ENCODE measurements around the gene ZNF33A. TPM values are rescaled to one million over a fixed set of nuclear protein-coding genes. Genes with fewer than 3 reads are reported as not detected.
"Not testable (repeated sequence)": the region's sequence is repeated elsewhere in the genome, so short reads cannot be mapped to it uniquely, and the experiment has no call there.

Gene ZNF33A
- total RNA-seq (2014; rRNA removed; shearing (Covaris generic)) = 6.4 and 6.7 TPM in 2 replicates

- DNase-seq (ENCODE audit: low read depth) = peak; percentile 84
Observed at GRCh38 chr10:38010119-38010903, at the start of gene ZNF33A. TSS of gene ZNF33A (plus strand) at chr10:38010675. CDS start at chr10:38012342, 1,667 bp downstream.

GRCh38 chr10:37965006-37965405, 45.5 kb upstream of the ZNF33A start:
- no peak for DNase-seq (ENCODE audit: low read depth)

GRCh38 chr10:37972396-37972795, 38.1 kb upstream of the ZNF33A start:
- no peak for DNase-seq (ENCODE audit: low read depth)

GRCh38 chr10:37975401-37975991, 35.0 kb upstream of the ZNF33A start:
- DNase-seq (ENCODE audit: low read depth) = peak; percentile 4

- DNase-seq (ENCODE audit: low read depth) = peak; percentile 91
Observed at GRCh38 chr10:37976091-37976879, 34.2 kb upstream of the ZNF33A start, which contains the start of gene ZNF25. TSS of gene ZNF25 (minus strand) at chr10:37976647. CDS start at chr10:37971722, 4,925 bp downstream.

- no peak for DNase-seq (ENCODE audit: low read depth)
Observed at GRCh38 chr10:37976880-37977203, 33.6 kb upstream of the ZNF33A start.

GRCh38 chr10:37991655-37992054, 18.8 kb upstream of the ZNF33A start:
- DNase-seq (ENCODE audit: low read depth) = no peak

GRCh38 chr10:37992083-37992482, 18.4 kb upstream of the ZNF33A start:
- DNase-seq (ENCODE audit: low read depth) = no peak

- not testable (repeated sequence) for DNase-seq (ENCODE audit: low read depth)
Observed at GRCh38 chr10:37998920-37999319, 11.6 kb upstream of the ZNF33A start.

GRCh38 chr10:38000474-38000873, 10.0 kb upstream of the ZNF33A start:
- not testable (repeated sequence) for DNase-seq (ENCODE audit: low read depth)

- DNase-seq (ENCODE audit: low read depth) = no peak
Observed at GRCh38 chr10:38003026-38003425, 7.4 kb upstream of the ZNF33A start.

GRCh38 chr10:38003588-38003987, 6.9 kb upstream of the ZNF33A start:
- DNase-seq (ENCODE audit: low read depth) = no peak

GRCh38 chr10:38007551-38007950, 2.9 kb upstream of the ZNF33A start:
- no peak for DNase-seq (ENCODE audit: low read depth)

- DNase-seq (ENCODE audit: low read depth) = no peak
Observed at GRCh38 chr10:38007991-38008390, 2.5 kb upstream of the ZNF33A start.

GRCh38 chr10:38016354-38016753, 5.9 kb downstream of the ZNF33A start:
- no peak for DNase-seq (ENCODE audit: low read depth)

- DNase-seq (ENCODE audit: low read depth) = not testable (repeated sequence)
Observed at GRCh38 chr10:38019124-38019523, 8.6 kb downstream of the ZNF33A start.

GRCh38 chr10:38025283-38025682, 14.8 kb downstream of the ZNF33A start:
- no peak for DNase-seq (ENCODE audit: low read depth)

- DNase-seq (ENCODE audit: low read depth) = peak; percentile 37
Observed at GRCh38 chr10:38027986-38028385, 17.5 kb downstream of the ZNF33A start.

- no peak for DNase-seq (ENCODE audit: low read depth)
Observed at GRCh38 chr10:38032886-38033285, 22.4 kb downstream of the ZNF33A start.

- DNase-seq (ENCODE audit: low read depth) = no peak
Observed at GRCh38 chr10:38038107-38038931, 27.8 kb downstream of the ZNF33A start.

- DNase-seq (ENCODE audit: low read depth) = no peak
Observed at GRCh38 chr10:38038932-38039245, 28.4 kb downstream of the ZNF33A start.

GRCh38 chr10:38043516-38043915, 33.0 kb downstream of the ZNF33A start:
- no peak for DNase-seq (ENCODE audit: low read depth)

Measured in M059J (cell line).